HepG2 (cell line): Measurements from ENCODE around the gene SCN2A. TPM values are rescaled to one million over a fixed set of nuclear protein-coding genes. Genes with fewer than 3 reads are reported as not detected.

ENCODE experiments used
- ATAC-seq: fragments of 200-7000 bp; cut with Tn5 transposase; 3 replicates; pipeline ENCODE4 v1.9.1; 2020; ENCODE audit warnings: mild to moderate bottlenecking, moderate library complexity
- BruUV-seq: library from RNA; stranded (reverse); fragments of 400-500 nt; replicated peaks from 2 replicates; lab custom pipeline; 2021; lab: Mats Ljungman, UMichigan
- CTCF ChIA-PET: fragments of 300-600 bp; formaldehyde crosslinking; extraction: SDS; loops from one replicate; lab custom pipeline; 2021; ENCODE audit warnings: low total read pairs, inconsistent platforms, low intra/inter-chr PET ratio; lab: Yijun Ruan, JAX
- POLR2A ChIA-PET: fragments of 350-600 bp; sonication (Branson Sonifier 250); formaldehyde crosslinking; loops from one replicate; lab custom pipeline; 2020; ENCODE audit warnings: antibody characterized with exemption, inconsistent platforms; lab: Yijun Ruan, JAX
- DNase-seq: peaks from one replicate; pipeline ENCODE4 v3.0.0-alpha.2; 2015; ENCODE audit warnings: low spot score
- FAIRE-seq: peaks from 3 replicates; lab custom pipeline; 2011; peaks lifted over from hg19 to GRCh38; lab: Jason Lieb, UNC
- H2AFZ ChIP-seq: one replicate; pipeline ENCODE4 v1.6.1; 2011; ENCODE audit warnings: low read length, inconsistent platforms
- H3K27ac ChIP-seq: fragments of 300-600 bp; 3 replicates; pipeline ENCODE4 v1.8.0; 2011; ENCODE audit warnings: mixed run types, mild to moderate bottlenecking, mixed read lengths, low read length, inconsistent platforms; ENCODE audit not compliant: insufficient read depth; ENCODE audit errors: extremely low read length
- H3K27me3 ChIP-seq, 2 experiments: fragments of 200-600 bp in 1 of 2; 2 replicates in 1 of 2; 3 replicates in 1 of 2; pipeline versions ENCODE4 v1.6.0 to v1.8.0; 2011; ENCODE audit warnings: low read length in 2 of 2, mild to moderate bottlenecking in 2 of 2, moderate library complexity in 2 of 2, inconsistent platforms in 1 of 2; ENCODE audit not compliant: insufficient read depth in 2 of 2, control insufficient read depth in 1 of 2
- H3K36me3 ChIP-seq, 2 experiments: fragments of 200-600 bp in 1 of 2; replicated peaks in 1 of 2; 2 replicates in 1 of 2; 3 replicates in 1 of 2; pipeline versions ENCODE4 v1.5.1 to v1.8.0; 2011; ENCODE audit warnings: low read length in 2 of 2, inconsistent platforms in 1 of 2; ENCODE audit not compliant: insufficient read depth in 2 of 2, control insufficient read depth in 1 of 2
- H3K4me1 ChIP-seq: 2 replicates; pipeline ENCODE4 v1.5.1; 2012; ENCODE audit warnings: low read length, inconsistent platforms; ENCODE audit not compliant: insufficient read depth
- H3K4me2 ChIP-seq: 2 replicates; pipeline ENCODE4 v1.6.0; 2011; ENCODE audit warnings: low read depth, low read length, inconsistent platforms
- H3K4me3 ChIP-seq, 3 experiments: fragments of 200-600 bp in 1 of 3; sonication (generic), shearing (Covaris generic) in 1 of 3; replicated peaks in 1 of 3; 2 replicates each; pipeline ENCODE4 v1.5.1; 2011 to 2016; ENCODE audit warnings: low read length in 3 of 3, inconsistent platforms in 2 of 3, low read depth in 2 of 3, mild to moderate bottlenecking in 2 of 3, control low read depth in 1 of 3, mixed read lengths in 1 of 3; ENCODE audit not compliant: insufficient read depth in 1 of 3
- H3K79me2 ChIP-seq: one replicate; pipeline ENCODE4 v1.6.1; 2011; ENCODE audit warnings: low read length, inconsistent platforms; ENCODE audit not compliant: insufficient read depth
- H3K9ac ChIP-seq: 2 replicates; pipeline ENCODE4 v1.6.0; 2011; ENCODE audit warnings: mild to moderate bottlenecking, low read depth, low read length, inconsistent platforms; ENCODE audit not compliant: insufficient read depth
- H3K9me3 ChIP-seq: 2 replicates; pipeline ENCODE4 v1.5.1; 2012; ENCODE audit warnings: mild to moderate bottlenecking, low read length
- H4K20me1 ChIP-seq: 2 replicates; pipeline ENCODE4 v1.6.0; 2011; ENCODE audit warnings: inconsistent platforms, mild to moderate bottlenecking, low read length, moderate library complexity; ENCODE audit not compliant: insufficient read depth
- KLF12 ChIP-seq: sonication (generic); formaldehyde crosslinking; IDR thresholded peaks from 2 replicates; pipeline ENCODE4 v1.4.0; 2020; ENCODE audit warnings: missing genetic modification reagents, borderline replicate concordance
- MBD4 ChIP-seq: IDR thresholded peaks from 2 replicates; pipeline ENCODE4 v1.6.1; 2012; ENCODE audit warnings: low read length, inconsistent platforms, borderline replicate concordance
- MEIS2 ChIP-seq: sonication (generic); formaldehyde crosslinking; IDR thresholded peaks from 2 replicates; pipeline ENCODE4 v1.9.0; 2021; ENCODE audit warnings: mild to moderate bottlenecking, missing genetic modification reagents
- MTA3 ChIP-seq: sonication (generic); formaldehyde crosslinking; IDR thresholded peaks from 2 replicates; pipeline ENCODE4 v1.4.0; 2020; ENCODE audit warnings: missing genetic modification reagents
- NFE2L1 ChIP-seq: sonication (generic); formaldehyde crosslinking; IDR thresholded peaks from 2 replicates; pipeline ENCODE4 v1.4.0; 2020; ENCODE audit warnings: missing genetic modification reagents, mild to moderate bottlenecking, borderline replicate concordance
- PHB2 ChIP-seq: fragments of 450-650 bp; IDR thresholded peaks from 2 replicates; pipeline ENCODE4 v1.6.1; 2018; ENCODE audit not compliant: partially characterized antibody
- ZNF777 ChIP-seq: sonication (generic); formaldehyde crosslinking; IDR thresholded peaks from 2 replicates; pipeline ENCODE4 v1.4.0; 2020; ENCODE audit warnings: missing genetic modification reagents
- ZNF879 ChIP-seq: sonication (generic); formaldehyde crosslinking; IDR thresholded peaks from 2 replicates; pipeline ENCODE4 v1.8.1; 2023; ENCODE audit warnings: missing genetic modification reagents
- ZZZ3 ChIP-seq: sonication (generic); formaldehyde crosslinking; IDR thresholded peaks from 2 replicates; pipeline ENCODE4 v1.4.0; 2020; ENCODE audit warnings: missing genetic modification reagents, mild to moderate bottlenecking, borderline replicate concordance
- WGBS: methylation state at CpG from one replicate; pipeline ENCODE4 v1.1.6; 2017; ENCODE audit warnings: low lambda C conversion rate; 5-methylcytosine and 5-hydroxymethylcytosine counted together
- in situ Hi-C: cut with HindIII; loops from 2 replicates; pipeline ENCODE4 v1.10.0; 2017; ENCODE audit warnings: low pct_unique_long_range_greater_than_20kb; ENCODE audit not compliant: extremely low pct_ligation_motif_present
- intact Hi-C: fragments of 100-400 bp; cut with micrococcal nuclease; formaldehyde crosslinking; loops from one replicate; pipeline ENCODE4 v1.10.0; 2022; ENCODE audit not compliant: unreplicated experiment
- polyA plus RNA-seq, 8 experiments: library from polyadenylated mRNA; depleted of rRNA in 3 of 8; stranded (reverse) in 7 of 8; unstranded in 1 of 8; fragments of >200 nt; fragmentation: Illumina TruSeq in 4 of 8; extraction: Trizol in 4 of 8; gene quantifications; 2 replicates each; pipeline versions ENCODE4 v1.2.1 to v1.2.3, GENCODE V29; 2011 to 2016; ENCODE audit warnings: low read depth in 4 of 8, missing spikeins in 1 of 8, mixed read lengths in 1 of 8; ENCODE audit not compliant: insufficient read depth in 1 of 8
- total RNA-seq, 5 experiments: library from RNA; depleted of rRNA; stranded (reverse); fragments of >200 nt; fragmentation: Illumina TruSeq; extraction: Trizol; gene quantifications; 2 replicates each; pipeline ENCODE4 v1.2.3, GENCODE V29; 2016; ENCODE audit warnings: low read depth in 1 of 5
- TF ChIP-seq, protein P1 (sequence below): sonication (generic); formaldehyde crosslinking; IDR thresholded peaks from 2 replicates; pipeline ENCODE4 v1.4.0; 2020; ENCODE audit warnings: missing genetic modification reagents
- TF ChIP-seq, protein P2 (sequence below): sonication (generic); formaldehyde crosslinking; IDR thresholded peaks from 2 replicates; pipeline ENCODE4 v1.5.0; 2020; ENCODE audit warnings: missing genetic modification reagents
- TF ChIP-seq, protein P3 (sequence below): sonication (generic); formaldehyde crosslinking; IDR thresholded peaks from 2 replicates; pipeline ENCODE4 v1.4.0; 2020; ENCODE audit warnings: missing genetic modification reagents

SCN2A gene
- total and polyA plus RNA-seq, 2 of the 13 experiments (the other 11 are each of a cell fraction or from before 2014, with no cell fraction given): 0.20 to 0.30 TPM

DNA sequence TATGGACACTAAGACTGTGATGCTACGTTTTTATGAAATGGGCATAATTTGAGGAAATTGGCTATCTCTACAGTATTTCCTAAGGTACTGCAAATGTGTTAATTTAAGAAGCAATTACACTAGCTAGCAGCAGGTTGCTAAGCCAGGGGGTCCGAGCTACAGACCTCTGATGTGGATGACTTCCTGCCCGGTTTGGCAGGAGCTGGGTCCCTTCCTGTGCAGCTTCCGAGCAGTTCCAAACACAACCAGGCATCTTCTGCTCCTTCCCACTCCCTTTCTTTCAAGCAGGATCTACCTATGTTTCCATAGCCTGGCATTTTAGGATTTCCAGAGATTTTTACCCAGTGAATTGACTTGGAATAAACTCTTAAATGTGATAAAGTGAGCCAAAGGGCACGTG is 55.7 kb downstream of the SCN2A start:
- Histone ChIP-seq H3K36me3 (no peaks in the 10 kb centered on the region), H2AFZ (no peak overlapping the region), H3K4me2 (no peak overlapping the region), H3K27ac (no peak overlapping the region), H3K9me3 (no peaks in the 10 kb centered on the region), H3K79me2 (no peaks in the 10 kb centered on the region), H4K20me1 (no peaks in the 10 kb centered on the region), H3K4me1 (no peaks in the 10 kb centered on the region), H3K27me3 (no peaks in the 10 kb centered on the region), H3K4me3 (no peak overlapping the region), H3K9ac (no peak overlapping the region)
- in situ Hi-C loops: no loop called here
- WGBS: under 1% methylated on average over 5 of the region's 5 CpGs
- ATAC-seq (no peak), DNase-seq (no peak), FAIRE-seq (no peak)
- no TSS peak for BruUV-seq
- CTCF ChIA-PET: interaction anchor here (2.1 kb wide), 1 partner anchor 302 kb away, joined by 6 read pairs; no protein-coding TSS in a partner anchor
- POLR2A ChIA-PET: no interaction called here
- no peak for TF ChIP-seq KLF12 (CRISPR knock-in tag)
- TF ChIP-seq ZNF777 (CRISPR knock-in tag): no peak
- no peak for TF ChIP-seq ZNF879 (CRISPR knock-in tag)
- TF ChIP-seq MTA3 (CRISPR knock-in tag): no peak
- TF ChIP-seq MEIS2 (CRISPR knock-in tag): no peak
- no peak for TF ChIP-seq MBD4
- no peak for TF ChIP-seq ZZZ3 (CRISPR knock-in tag)
- TF ChIP-seq, protein P1, sequence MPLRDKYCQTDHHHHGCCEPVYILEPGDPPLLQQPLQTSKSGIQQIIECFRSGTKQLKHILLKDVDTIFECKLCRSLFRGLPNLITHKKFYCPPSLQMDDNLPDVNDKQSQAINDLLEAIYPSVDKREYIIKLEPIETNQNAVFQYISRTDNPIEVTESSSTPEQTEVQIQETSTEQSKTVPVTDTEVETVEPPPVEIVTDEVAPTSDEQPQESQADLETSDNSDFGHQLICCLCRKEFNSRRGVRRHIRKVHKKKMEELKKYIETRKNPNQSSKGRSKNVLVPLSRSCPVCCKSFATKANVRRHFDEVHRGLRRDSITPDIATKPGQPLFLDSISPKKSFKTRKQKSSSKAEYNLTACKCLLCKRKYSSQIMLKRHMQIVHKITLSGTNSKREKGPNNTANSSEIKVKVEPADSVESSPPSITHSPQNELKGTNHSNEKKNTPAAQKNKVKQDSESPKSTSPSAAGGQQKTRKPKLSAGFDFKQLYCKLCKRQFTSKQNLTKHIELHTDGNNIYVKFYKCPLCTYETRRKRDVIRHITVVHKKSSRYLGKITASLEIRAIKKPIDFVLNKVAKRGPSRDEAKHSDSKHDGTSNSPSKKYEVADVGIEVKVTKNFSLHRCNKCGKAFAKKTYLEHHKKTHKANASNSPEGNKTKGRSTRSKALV (CRISPR knock-in tag): no peak
- TF ChIP-seq PHB2: no peak
- no peak for TF ChIP-seq NFE2L1 (CRISPR knock-in tag)
- TF ChIP-seq, protein P2, sequence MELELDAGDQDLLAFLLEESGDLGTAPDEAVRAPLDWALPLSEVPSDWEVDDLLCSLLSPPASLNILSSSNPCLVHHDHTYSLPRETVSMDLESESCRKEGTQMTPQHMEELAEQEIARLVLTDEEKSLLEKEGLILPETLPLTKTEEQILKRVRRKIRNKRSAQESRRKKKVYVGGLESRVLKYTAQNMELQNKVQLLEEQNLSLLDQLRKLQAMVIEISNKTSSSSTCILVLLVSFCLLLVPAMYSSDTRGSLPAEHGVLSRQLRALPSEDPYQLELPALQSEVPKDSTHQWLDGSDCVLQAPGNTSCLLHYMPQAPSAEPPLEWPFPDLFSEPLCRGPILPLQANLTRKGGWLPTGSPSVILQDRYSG: no peak
- TF ChIP-seq, protein P3, sequence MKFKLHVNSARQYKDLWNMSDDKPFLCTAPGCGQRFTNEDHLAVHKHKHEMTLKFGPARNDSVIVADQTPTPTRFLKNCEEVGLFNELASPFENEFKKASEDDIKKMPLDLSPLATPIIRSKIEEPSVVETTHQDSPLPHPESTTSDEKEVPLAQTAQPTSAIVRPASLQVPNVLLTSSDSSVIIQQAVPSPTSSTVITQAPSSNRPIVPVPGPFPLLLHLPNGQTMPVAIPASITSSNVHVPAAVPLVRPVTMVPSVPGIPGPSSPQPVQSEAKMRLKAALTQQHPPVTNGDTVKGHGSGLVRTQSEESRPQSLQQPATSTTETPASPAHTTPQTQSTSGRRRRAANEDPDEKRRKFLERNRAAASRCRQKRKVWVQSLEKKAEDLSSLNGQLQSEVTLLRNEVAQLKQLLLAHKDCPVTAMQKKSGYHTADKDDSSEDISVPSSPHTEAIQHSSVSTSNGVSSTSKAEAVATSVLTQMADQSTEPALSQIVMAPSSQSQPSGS (CRISPR knock-in tag): no peak
- intact Hi-C loops: loop anchor here (5.0 kb wide), 1 partner anchor 558 kb away; no protein-coding TSS in a partner anchor
